ENCODE data around the gene POLH.

DNA sequence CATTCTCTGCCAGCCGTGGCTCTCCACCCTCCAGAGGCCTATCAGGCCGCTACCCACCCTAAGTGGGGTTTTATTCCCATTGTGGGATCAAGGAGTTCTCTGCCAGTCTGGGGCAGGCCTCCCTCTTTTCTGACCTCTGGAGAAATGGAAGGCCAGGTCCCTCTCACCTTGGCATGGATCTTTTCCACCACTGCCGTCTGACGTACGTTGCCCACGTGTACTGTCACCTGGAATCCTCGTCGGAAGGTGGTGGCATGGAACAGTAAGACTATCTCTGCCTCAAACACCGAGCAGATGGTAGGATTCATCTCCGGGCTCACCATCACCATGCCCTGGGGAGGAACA lies 45.8 kb downstream of the POLH start:
- no peak for TF ChIP-seq CTCF (conservative IDR thresholded peaks at IDR 0.05; ENCODE audit: low read depth, low read length)
- TF ChIP-seq EZH2 (IDR thresholded peaks at IDR 0.05; ENCODE audit: borderline replicate concordance, low read depth, low read length, poor library complexity, severe bottlenecking) = no peak
